GM19397 (cell line): ENCODE measurements around the gene LAP3.
"Not testable (repeated sequence)": the region's sequence is repeated elsewhere in the genome, so short reads cannot be mapped to it uniquely, and the experiment has no call there.

Source experiments
- ATAC-seq: cut with Tn5 transposase; IDR thresholded peaks from one replicate; pipeline ENCODE4 v1.9.1; 2021; ENCODE audit warnings: mild to moderate bottlenecking, moderate library complexity; ENCODE audit not compliant: unreplicated experiment

LAP3 gene

DNA sequence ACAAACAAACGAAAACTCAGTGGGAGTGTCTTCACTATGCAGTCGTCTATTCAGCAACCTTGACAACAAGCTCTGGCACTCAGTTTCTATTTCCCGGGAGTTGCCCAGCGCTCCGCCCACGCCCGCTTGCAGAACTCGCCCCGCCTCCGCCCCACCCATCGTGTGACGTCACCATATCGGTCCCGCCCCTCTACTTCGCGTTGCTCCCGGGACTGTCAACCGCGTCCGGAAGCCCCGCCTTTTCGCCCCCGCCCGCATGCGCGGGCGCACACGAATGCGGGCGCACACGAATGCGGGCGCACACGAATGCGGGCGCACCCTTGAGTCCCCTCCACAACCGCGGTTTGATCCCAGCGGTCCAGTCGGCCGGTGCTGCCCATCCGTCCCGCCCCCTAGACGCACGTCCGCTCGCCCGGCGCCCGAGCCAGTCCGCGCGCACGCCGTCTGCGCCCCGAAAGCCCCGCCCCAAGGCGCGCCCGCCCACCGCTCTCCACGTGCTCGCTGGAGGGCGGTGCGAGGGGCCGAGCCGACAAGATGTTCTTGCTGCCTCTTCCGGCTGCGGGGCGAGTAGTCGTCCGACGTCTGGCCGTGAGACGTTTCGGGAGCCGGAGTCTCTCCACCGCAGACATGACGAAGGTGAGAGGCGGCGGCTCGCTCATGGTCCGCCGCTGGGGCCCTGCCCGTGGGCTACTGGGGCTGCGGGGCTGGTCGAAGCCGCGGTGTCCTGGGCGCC, at the start of gene LAP3:
Gene LAP3, plus strand, starts transcription at position 267 of the 733 bp plus-strand sequence. Its CDS starts 268 bp downstream, at position 535.
- peak; percentile 92 for ATAC-seq

DNA sequence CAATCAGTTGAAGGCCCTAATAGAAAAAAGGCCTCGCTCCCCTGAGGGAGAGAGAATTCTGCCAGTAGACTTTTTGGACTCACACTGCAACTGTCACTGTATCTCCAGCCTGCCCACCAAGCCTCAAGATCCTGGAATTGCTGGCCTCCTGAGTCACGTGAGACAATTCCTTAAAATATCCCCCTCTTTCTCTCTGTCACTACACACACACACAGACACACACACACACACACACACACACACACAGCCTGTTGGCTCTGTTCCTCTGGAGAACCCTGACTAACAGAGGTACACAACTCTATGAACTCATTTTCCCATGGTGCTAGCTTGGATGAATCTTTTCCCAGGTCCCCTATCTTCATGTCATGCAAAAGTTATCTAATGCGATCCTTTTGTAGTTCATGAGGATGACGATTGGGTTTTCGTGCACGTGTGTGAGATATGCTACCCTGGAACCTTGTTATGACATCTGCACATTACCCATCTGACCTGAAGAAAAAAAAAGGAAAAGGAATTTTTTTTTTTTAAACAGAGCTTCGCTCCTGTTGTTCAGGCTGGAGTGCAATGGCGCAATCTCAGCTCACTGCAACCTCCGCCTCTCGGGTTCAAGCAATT, 48.3 kb upstream of the LAP3 start:
- ATAC-seq: no peak

DNA sequence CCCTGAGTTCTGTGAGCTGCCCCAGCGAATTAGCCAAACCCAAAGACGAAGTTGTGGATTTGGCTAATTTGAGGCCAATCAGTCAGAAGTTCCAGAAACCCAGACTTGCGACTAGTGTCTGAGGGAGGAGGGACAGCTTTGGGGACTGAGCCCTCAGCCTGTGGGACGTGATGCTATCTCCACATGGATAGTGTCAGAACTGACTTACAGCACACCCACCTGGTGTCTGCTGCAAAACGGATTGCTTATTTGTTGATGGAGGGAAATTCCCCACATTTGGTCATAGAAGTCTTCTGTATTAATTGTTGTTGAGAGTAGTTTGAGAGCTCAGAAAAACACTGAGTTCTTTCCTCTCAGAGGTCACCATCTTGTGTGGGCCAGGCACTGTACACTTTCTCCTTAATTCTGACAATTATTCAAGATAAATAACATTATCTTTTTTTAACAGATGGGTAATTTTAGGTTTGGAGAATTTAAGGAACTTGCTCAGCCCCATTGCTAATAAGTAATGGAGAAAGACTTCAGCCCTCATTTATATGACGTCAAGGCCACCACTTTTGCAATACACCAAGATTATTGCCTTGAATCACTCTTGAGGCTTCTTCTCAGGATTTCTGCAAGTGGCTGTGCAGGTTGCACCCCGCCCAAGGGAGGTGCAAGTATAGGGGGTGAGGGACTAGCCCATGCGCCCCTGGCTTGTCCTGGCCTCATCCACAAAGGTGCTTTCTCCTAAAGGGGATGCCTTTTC, 45.3 kb upstream of the LAP3 start:
- no peak for ATAC-seq

DNA sequence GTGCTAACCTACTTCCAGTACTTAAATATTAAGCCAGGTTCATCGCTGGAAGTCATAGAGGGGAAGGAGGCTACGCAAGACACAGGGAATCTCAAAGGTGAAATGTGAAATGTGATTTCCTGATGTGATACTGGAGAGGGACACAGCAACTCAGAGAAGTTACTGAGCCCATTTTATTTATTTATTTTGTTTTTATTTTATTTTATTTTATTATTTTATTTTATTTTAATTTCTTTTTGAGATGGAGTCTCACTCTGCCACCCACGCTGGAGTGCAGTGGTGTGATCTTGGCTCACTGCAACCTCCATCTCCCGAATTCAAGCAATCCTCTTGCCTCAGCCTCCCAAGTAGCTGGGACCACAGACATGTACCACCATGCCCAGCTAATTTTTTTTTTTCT, 42.3 kb upstream of the LAP3 start:
- ATAC-seq: no peak

DNA sequence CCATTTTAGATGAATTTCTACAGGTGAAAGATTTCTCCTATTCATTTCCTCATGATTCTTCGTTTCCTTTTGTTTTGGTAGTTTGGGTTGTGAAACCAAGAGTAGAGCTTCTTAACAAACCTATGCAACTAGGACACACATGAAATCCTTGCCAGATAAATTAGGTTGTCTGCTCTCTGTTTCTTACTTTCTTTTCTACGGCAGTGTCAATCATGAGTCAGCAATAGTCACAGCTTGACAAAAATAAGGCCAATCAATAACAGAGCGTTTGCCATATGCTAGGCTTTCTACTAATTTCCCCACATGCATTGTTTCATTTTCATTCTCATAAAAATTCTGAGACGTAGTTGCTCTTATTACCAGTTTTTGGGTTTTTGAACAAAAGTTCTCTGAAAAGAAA, 41.8 kb upstream of the LAP3 start:
- ATAC-seq: no peak

DNA sequence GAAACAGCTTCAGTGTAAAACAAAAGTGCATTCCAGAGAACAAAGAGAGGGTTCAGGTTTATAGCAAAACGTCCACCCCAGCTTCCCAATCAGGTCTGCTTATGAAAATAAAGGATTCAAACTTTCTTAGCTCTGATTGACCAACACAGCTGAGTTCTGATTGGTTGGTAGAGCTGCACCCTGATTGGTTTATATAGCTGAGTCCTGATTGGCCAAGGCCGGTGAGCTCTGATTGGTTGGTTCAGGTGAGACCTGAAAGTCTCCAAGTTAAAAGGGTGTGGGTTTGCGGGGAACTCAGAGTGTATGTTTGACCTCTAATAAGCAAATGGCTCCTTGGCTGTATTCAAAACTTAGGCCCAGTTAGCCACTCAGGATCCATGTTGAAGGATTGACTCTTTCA, 41.1 kb upstream of the LAP3 start:
- no peak for ATAC-seq

DNA sequence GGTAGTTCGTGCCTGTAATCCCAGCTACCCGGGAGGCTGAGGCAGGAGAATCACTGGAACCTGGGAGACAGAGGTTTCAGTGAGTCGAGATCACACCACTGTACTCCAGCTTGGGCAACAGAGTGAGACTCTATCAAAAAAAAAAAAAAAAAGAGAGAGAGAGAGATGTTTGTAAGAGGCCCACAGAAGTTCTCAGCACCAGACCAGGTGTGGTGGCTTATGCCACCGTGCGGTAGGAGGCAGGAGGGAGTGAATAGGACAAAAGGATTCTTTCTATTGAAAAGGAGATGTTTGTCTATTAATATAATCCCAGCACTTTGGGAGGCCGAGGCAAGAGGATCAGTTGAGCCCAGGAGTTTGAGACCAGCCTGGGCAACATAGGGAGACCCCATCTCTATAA, 39.9 kb upstream of the LAP3 start:
- not testable (repeated sequence) for ATAC-seq

DNA sequence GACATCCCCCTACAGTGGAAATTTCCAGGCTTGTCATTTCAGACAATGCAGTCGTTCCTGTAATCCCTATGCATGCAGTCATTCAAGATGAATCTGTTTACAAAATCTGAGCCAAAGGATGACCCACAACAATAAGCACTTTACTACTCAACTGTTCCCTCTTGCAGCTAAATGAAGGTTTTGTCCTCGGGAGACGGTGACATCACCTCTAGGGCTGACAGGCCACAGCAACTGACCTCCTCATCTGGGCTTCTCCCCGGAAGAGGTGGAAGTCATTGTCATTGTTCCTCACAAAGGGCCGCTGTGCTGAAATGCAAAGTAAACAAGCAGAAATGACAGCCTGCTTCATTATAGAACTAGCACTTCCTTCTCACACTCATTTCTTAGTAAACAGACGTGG, 32.8 kb upstream of the LAP3 start:
- ATAC-seq: no peak

DNA sequence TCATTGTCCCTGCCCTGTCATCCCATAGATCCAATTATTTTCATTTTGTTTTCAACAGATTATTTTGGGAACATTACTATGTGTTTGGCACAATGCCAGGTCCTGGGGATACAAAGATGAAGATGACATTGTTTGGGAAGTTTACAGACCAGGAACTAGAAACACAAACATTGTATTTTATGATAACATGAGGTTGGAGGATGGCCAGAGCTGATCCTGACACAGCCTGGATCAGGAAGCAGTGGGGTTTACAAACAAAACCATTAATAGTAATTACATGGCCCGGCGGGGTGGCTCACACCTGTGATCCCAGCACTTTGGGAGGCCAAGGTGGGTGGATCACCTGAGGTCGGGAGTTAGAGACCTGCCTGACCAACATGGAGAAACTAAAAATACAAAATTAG, 32.2 kb upstream of the LAP3 start:
- no peak for ATAC-seq

DNA sequence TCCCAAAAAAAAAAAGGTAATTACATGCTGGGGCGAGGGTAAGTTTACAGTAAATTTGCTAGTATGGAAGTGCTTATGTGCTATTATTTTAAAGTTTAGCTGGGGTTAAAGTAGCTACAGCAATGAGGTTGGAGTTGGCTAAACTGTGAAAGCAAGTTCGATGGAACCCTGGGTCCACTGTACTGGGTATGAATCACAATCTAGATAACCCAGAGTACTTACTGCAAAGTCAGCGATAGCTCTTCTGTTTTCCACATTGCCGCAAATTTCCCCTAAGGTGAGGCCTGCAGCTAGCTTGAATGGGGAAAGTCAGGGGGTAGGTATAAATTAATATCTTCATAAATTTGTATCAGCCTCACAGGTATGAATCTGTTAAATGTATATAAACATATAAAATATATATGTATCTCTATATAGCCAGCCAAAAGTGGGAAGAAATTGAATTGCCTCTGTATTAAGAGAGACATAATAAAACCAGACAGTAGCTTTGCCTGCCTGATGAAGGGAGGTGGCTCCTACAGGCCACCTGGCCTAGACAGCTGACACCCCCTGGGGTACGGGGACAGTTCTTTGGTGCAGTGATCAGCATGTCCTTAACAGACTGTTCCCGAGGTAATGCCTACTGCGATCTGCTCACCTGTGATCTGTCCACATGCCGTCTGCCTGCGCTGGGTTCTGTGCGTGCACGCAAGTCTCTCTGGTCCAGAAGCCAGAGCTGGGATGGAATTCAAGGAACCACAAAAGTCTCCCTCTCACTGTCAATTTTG, 31.4 kb upstream of the LAP3 start:
- no peak for ATAC-seq

DNA sequence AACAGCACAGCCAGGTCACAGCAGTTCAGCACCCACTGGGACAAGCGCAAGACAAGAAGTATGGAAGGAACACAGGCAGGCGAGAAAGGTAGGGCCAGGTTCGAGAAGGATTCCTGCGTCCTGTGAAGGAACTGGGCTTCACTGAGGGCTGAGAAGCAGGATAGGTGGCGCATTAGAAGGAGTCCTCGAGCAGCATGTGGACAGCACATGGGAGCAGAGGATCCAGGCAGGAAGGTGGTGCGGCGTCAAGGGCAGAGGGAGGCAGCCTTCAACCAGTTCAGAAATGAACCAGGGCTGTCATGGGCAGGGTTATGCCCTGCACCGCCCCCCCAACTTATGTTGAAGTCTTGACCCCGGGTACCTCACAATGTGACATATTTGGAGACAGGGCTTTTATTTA, 30.8 kb upstream of the LAP3 start:
- no peak for ATAC-seq

DNA sequence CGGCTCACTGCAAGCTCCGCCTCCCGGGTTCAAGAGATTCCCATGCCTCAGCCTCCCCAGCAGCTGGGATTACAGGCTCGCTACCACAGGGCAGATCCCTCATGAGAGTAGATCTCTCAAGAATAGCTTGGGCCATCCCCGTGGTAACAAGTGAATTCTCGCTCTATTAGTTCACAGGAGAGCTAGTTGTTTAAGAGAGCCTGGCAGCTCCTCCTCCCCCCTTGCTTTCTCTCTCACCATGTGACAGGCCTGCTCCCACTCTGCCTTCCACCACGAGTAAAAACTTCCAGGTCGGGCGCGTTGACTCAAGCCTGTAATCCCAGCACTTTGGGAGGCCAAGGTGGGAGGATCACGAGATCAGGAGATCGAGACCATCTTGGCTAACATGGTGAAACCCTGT, 30.3 kb upstream of the LAP3 start:
- ATAC-seq: no peak

DNA sequence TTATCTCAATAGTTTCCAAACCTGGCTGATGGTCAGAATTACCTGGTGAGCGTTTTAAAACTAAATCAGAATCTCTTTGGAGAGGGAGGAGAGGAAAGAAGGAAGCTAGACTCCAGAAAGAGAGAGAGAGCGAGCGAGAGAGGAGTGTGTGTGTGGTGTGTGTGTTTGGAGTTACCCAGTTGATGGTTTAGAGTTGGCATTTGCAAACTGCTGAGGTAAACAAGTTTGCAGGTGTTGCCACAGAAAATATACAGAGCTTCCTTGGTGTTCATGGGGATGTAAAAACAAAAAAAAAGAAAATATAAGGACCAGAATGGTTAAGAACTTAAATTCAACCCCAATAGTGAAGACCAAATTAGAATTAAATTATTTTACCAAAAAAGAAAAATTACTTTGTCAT, 26.4 kb upstream of the LAP3 start:
- no peak for ATAC-seq

DNA sequence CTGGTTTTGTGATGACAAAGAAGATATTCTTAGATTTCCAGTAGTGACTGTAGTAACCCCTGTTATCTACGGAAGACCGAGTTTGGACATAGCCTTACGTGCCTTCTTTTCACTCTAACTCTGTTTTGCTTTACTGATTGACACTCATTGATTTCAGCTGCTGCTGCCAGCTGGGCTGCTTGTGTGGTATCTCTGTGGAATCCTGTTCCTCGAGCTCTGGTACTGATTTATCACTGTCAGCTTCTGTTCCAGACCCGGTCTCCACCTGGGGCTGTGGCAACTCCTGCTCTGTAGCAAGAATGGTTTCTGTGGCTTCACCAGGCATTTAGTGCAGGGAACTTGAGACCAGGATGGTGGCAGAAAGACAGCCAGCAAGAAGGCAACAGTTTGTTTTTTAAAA, 24.6 kb upstream of the LAP3 start:
- ATAC-seq: no peak

DNA sequence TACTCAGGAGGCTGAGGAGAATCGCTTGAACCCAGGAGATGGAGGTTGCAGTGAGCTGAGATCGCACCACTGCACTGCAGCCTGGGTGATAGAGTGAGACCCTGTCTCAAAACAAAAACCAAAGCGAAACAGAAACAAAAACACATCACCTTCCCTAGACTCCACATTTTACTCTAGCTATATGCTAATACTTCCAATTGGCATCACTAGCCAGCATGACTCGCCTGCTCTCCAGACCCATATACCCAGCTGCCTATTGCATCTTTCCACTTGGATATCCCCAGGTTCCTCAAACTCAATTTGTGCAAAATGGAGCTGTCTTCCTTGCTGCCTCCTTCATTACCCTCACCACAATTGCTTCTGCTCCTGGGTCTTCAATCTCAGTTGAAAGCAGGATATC, 22.4 kb upstream of the LAP3 start:
- ATAC-seq: no peak

DNA sequence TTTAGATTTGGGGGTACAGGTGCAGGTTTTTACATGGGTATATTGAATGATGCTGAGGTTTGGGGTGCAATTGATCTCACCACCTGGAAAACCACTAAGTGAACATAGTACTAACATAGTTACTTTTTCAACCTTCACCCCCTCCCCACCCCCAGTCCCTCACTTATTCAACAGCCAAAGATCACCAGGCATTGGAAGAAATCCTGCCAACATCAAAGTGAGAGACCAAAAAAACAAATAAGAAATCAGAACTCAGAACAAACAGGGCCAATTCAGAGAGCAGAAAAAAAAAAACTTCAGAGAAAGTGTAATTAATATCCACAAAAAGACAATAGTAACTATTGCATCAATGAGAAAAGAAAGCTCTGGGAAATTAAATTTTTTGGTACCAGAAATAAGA, 20.5 kb upstream of the LAP3 start:
- no peak for ATAC-seq

DNA sequence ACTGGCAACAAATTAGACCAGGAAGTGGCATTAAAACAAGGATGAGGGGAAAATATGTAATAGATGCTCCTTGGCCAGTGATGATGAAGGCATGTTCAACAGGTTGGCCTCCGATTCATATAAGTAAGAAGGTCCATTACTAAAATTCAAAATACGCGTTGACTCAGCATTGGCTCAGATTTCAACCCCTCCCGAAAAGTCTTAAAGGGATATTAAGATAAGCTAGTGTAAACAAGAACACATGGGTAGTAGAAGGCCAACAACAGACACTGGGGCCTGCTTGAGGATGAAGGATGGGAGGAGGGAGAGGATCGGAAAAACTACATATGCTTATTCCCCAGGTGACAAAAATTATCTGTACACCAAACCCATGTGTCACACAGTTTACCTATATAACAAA, 19.1 kb upstream of the LAP3 start:
- ATAC-seq: no peak

DNA sequence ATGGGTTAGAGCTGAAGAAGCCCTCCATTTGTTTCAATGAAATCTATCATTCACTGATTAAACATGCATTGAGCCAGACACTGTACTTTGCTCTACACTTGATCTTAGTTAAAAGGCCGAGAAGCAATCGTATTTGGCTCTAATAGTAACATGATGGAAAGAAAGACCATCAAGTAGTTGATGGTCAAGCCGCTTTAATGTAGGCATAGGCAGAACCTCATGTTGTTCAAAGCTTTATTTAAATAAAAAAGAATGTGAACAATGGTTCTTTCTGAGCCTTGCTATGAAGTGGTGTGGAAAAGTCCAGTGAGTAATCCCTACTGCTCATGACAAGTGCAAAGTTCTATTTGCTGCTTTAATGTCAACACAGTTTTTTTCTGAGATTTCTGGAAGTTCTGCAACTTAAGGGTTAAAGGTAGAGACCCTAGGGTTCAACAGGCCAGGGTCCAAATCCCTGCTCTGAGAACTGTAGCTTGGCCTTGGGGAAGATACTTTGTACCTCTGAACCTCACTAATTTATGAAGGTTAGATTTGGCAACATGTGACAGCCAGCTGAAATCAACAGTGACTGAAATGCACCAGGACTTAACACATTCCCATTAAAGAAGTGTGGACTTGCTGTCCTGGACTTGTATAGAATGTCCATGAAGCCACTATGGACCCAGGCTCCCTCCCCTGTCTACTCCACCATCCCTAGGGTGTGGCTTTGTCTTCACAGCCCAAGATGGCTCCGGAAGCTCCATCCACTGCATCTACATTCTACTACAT, 17.9 kb upstream of the LAP3 start:
- no peak for ATAC-seq

DNA sequence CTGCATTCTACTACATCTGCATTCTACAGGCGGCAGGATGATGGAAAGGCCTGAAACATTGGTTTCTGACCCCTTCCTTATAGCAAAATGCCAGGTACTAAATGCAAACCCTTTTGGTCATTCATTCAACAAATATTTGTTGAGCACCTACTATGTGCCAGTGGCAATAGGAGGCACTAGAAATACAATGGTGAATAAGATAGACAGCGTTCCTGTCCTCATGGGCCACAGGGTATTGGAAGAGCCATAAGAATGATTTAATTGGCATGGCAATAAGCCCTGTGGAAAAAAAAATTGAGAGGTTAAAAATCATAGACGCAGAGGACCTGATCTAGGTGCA, 17.3 kb upstream of the LAP3 start:
- ATAC-seq: no peak

DNA sequence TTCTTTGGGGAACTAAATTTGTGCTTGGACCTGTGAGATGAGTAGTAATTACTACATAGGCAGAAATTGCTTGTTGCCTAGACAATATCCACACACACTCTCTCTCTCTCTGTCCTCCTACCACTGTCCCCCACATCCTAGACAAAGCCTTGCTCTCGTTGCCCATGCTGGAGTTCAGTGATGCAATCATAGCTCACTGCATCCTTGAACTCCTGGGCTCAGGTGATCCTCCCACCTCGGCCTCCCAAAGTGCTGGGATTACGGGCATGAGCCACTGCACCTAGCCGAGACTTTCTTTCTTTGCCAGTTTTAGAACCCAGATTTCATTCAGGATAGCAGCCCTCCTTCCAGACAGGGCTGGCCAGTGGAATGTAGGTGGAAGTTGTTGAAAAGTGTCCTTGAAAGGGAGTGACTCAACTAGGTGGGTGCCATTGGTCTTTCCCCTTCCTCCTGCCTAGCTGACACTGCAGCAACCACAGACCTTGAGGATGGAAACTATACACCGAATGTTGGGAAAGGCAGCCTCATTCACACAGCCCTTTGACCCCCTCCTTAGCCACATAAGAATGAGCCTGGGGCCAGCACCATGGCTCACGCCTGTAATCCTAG, 16.8 kb upstream of the LAP3 start:
- no peak for ATAC-seq
